ENCODE data around the gene AMBP.

AMBP gene

GRCh38 chr9:114072184-114073140, 5.6 kb downstream of the AMBP start:
- DNase-seq (ENCODE audit: low read depth) = no peak

- DNase-seq (ENCODE audit: low read depth) = no peak
Observed at GRCh38 chr9:114071197-114071795, 6.8 kb downstream of the AMBP start.

- DNase-seq (ENCODE audit: low read depth) = no peak
Observed at GRCh38 chr9:114070188-114071103, 7.7 kb downstream of the AMBP start.

DNA sequence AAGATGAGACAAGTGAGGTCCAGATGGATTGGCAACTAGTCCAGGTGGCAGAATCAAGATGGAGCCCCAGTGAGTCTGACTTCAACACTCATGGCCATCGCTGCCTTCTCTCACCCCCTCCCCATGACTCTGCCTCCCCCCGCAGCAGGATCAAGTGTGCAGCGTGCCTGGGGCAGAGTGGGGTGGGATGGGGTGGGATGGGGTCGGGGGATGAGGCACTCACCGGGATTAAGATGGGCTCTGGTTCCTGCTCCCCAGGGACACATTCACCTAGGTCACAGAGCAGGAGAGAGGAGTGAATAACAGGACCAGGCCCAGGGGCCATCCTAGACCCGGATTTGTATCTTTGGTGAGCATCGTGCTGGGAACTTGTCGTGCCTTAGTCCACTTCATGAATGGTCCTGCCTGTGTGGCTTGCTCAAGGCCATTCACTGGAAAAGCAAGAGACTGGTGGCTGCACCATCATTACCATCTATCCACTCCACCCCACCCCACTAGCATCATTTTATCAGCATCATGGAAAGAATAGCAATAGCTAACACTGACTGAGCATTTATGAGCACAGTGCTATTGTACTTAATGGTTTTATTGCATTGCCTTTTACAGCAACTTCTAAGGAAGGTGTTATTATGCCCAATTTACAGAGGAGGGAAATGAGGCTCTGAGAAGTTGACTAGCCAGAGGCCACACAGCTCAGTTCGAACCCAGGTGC, 8.5 kb downstream of the AMBP start:
- no peak for DNase-seq (ENCODE audit: low read depth)

- no peak for DNase-seq (ENCODE audit: low read depth)
Observed at GRCh38 chr9:114065304-114065703, 12.8 kb downstream of the AMBP start.

DNA sequence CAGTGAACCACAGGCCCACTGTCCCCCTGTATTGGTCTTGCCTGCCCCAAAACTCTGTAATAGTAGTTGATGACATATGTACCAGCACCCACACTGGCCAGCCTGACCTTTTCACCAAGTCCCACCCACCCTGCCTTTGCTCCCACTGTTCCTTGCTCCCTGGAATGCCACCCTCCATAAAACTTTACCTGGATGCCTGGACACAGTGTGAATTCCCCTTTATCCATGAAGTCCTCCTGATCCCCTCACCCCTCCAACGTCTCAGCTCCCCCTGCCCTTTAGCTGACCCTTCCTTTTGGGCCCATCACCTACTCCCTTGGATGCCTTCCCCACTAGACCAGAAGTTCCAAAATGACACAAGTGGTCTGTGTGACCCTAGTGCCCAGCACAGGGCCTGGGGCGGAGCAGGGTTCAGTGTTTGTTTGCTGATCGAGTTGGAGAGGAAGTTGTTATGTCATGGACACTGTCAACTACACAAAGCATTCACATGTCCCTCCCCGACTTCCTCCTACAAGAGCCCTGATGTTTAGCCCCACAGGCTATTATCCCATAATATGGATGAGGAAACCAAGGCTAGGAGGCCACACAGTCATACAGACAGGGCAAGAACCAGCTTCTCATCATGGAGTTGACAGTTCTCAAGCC, 16.1 kb downstream of the AMBP start:
- no peak for DNase-seq (ENCODE audit: low read depth)

GRCh38 chr9:114061292-114061691, 16.8 kb downstream of the AMBP start:
- no peak for DNase-seq (ENCODE audit: low read depth)

GRCh38 chr9:114060711-114061110, 17.4 kb downstream of the AMBP start:
- DNase-seq (ENCODE audit: low read depth) = no peak

DNA sequence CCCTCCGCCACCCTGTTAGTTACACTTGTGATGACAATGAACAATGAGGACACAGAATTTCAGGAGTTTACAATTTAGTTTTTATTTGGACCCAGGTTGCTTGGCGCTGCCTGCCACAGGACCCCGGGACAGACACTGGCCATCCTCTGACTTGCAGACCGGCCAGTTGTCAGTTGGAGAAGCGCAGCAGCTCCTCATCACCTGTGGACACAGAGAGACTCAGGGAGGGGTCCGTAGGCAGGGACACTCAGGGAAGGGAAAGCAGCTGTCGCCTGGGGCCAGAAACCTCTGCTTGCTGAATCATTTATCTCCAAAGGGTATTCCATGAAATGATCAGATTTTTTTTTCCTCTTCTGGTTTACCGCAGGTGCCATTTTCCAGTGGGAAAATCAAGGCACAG, 18.0 kb downstream of the AMBP start:
- DNase-seq (ENCODE audit: low read depth) = no peak

- DNase-seq (ENCODE audit: low read depth) = no peak
Observed at GRCh38 chr9:114059047-114059803, 18.9 kb downstream of the AMBP start.

DNA sequence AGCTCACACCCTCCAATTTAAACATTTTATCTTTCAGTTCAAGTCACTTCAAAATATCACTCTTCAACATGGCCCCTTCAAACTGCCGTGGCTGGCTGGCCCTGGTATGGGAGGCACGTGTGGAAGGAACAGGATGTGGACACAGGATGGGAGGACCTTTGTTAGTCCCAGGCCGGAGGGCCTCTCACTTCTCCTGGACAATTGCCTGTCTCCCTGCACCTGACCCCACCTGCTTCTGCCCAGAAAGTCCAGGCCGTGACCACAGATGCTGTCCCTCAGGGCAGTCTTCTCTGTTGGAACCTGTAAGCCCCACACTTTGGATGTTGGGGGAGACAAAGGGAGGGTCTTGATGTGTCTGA, 19.4 kb downstream of the AMBP start:
- no peak for DNase-seq (ENCODE audit: low read depth)

GRCh38 chr9:114057161-114057885, 20.8 kb downstream of the AMBP start:
- no peak for DNase-seq (ENCODE audit: low read depth)

- no peak for DNase-seq (ENCODE audit: low read depth)
Observed at GRCh38 chr9:114056527-114056926, 21.6 kb downstream of the AMBP start.

GRCh38 chr9:114055894-114056293, 22.2 kb downstream of the AMBP start:
- no peak for DNase-seq (ENCODE audit: low read depth)

DNA sequence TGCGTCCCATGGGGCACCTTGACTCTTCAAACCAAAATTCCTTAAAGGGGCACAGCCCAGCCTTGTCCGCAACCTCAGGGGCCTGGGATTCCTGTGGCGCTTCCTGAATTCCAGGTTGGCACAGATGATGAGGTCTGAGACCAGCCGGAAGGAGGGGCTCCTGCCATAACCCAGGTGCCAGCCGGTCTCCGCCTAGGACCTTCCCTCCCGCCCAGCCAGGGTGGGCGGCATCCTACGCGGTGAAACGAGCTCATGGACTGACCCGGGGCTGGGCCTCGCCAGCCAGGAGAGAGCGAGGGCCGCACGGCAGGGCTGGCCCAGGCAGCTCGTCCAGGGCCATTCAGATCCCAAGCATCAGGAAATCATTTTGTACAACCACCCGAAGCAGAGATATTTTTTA, 23.0 kb downstream of the AMBP start:
- no peak for DNase-seq (ENCODE audit: low read depth)

DNA sequence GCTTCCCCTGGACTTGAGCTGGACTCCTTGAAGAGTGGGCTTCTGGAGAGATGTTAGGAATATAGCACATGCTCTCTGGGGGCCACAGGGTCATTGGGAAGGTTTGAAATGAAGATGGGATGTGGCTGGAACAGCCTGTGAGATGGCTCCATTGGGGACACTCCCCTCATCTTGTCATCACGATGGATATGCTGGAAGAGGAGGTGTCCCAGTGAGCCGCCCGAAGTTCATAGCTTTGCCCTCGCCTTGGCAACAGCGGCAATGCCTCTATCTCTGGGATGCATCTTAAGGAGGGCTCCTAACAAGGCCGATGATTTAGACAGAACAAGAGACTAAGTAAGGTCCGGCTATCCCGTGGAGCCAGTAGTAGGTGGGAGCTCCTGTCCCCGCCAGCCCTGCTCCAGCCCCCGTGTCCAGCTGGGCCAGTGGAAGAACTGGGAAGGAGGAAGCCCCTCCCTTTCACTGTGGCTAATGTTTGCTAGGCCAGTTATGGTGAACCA, 23.9 kb downstream of the AMBP start:
- DNase-seq (ENCODE audit: low read depth) = no peak

DNA sequence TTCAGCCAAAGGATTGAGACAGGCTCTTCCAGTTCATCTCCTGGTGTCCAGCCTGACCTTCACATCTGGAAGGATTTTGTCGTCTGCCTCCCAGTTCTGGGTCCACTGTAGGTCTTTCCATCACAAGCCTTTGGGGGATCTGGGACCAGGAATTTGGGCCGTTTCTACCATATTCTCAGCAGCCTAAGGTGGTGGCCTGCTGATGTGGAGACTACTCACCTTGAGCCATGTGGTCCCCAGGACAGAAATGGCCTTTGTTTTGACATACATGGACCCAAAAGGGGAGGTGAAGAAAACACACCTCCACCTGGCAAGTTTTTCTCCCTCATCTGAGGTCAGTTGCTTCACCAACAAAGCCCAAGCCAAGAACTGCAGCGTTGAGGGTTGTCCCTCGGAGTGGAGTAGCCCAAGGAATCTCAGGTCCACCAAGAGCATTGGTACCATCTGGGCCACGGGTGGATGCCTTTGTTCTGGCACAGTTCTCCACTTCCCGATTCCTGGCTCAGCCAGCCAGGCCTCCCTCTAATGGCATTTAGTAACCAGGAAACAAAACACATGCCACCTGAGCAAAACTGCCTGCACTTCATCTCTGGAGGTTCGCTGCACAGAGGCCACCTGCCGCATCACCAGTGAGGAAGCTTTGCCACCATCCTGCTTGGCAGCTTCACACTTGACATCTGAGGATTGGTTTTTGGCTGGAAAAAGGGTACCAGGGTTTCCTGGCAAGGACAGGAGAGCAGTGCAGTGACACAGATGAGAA, 24.7 kb downstream of the AMBP start:
- no peak for DNase-seq (ENCODE audit: low read depth)

DNA sequence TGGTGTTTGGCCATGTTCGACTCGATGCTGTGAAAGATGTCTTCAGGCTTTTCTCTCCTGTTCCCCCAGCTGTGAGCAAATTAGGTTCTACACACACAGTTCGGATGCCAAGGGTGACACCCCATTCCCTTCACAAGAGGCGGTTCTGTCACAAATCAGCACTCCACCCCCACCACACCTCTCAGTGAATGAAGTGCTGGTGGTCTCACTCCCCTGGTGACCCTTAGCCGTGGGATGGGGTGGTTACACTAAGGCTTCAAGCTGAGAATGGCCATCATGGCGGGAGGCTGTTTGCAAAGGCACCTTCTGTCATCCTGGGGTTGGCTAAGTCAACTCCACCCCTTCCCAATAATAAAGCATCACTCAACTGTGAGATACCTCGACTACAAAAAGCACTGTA, 26.4 kb downstream of the AMBP start:
- DNase-seq (ENCODE audit: low read depth) = no peak

- DNase-seq (ENCODE audit: low read depth) = no peak
Observed at GRCh38 chr9:114051281-114051680, 26.8 kb downstream of the AMBP start.
